HAP-1 (cell line): ENCODE measurements around the gene RER1.

ENCODE experiments used
- DNase-seq, 2 experiments: peaks; one replicate each; pipeline ENCODE4 v3.0.0-alpha.2; 2016 to 2020; ENCODE audit warnings: low spot score in 2 of 2
- H3K27me3 ChIP-seq: fragments of 250-450 bp; sonication (Bioruptor Pico); 2 replicates; pipeline ENCODE4 v1.5.1; 2020; ENCODE audit warnings: low read depth, mild to moderate bottlenecking, moderate library complexity
- H3K36me3 ChIP-seq: fragments of 250-450 bp; sonication (Bioruptor Pico); replicated peaks from 2 replicates; pipeline ENCODE4 v1.5.1; 2020; ENCODE audit warnings: mild to moderate bottlenecking
- H3K4me1 ChIP-seq: fragments of 250-450 bp; sonication (Bioruptor Pico); 2 replicates; pipeline ENCODE4 v1.5.1; 2020; ENCODE audit warnings: mild to moderate bottlenecking
- H3K4me3 ChIP-seq: fragments of 250-450 bp; sonication (Bioruptor Pico); 2 replicates; pipeline ENCODE4 v1.5.1; 2020; ENCODE audit warnings: mild to moderate bottlenecking, moderate library complexity
- H3K9me3 ChIP-seq: fragments of 250-450 bp; sonication (Bioruptor Pico); 2 replicates; pipeline ENCODE4 v1.5.1; 2020; ENCODE audit warnings: mild to moderate bottlenecking, moderate library complexity
- in situ Hi-C: fragments of 300-500 bp; cut with MboI; formaldehyde crosslinking; loops from 3 replicates; pipeline ENCODE4 v1.14.3; 2020; ENCODE audit warnings: low sequenced_read_pairs, inconsistent platforms, mixed read lengths

RER1 gene, protein sequence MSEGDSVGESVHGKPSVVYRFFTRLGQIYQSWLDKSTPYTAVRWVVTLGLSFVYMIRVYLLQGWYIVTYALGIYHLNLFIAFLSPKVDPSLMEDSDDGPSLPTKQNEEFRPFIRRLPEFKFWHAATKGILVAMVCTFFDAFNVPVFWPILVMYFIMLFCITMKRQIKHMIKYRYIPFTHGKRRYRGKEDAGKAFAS

DNA sequence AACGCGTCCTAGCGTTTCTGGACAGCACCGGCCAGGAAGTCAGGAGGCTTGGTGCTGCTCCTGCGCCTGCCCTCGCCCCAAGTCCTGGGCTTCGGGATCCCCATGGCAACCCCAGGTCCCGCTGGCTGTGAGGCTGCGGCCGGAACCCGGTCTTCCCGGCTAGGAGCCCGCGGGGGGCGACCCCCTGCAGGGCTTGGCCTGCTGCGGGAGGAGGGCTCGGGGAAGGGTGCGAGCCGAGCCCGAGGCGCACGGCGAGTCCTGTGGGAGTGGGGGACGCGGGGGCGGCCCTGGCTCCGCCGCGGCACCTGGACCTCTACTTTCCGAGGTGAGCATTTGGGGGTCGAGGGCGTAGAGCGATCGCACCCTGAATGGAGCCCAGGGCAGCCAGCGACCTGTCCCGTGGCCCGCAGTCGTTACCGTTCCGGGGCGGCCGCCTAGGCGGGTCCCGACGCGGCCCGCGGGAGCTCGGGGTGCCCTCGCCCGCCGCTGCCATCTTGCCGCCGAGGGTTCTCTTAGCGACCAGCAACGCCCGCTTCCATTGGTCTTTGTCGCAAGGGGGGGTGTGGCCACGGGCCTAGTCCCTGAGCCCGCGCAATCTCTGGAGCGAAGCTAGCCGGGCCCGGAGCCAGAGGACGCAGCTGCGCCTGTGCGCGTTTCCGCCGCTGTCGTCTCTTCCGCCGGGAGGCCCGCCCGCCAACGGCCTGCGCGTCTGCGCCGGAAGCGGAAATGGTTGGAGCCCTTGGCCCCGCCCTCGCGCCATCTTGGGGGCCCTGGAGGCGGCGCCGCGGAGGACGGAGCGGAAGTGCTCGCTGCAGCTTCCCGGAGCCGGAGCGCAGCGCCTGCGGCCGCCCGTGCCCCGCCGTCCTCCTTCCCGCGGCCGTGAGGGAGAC, at the start of gene RER1, which contains the start of gene MORN1:
Gene RER1 (plus strand): TSS at position 801 of the 890 bp plus-strand sequence. CDS start 3,950 bp downstream, outside the sequence.
Gene MORN1 (minus strand): TSS at position 514 of the 890 bp plus-strand sequence. CDS start 21 bp downstream, at position 493.
- DNase-seq: peak; percentile 94 to 99
- Histone ChIP-seq H3K27me3 (no peaks in the 10 kb centered on the region), H3K9me3 (no peaks in the 10 kb centered on the region), H3K36me3 (peaks cover 40% of the 10 kb centered on the region), H3K4me1 (peaks cover 5% of the 10 kb centered on the region), H3K4me3 (peak within 1 kb of the TSS; percentile 94)
- in situ Hi-C loops: no loop called here

GRCh38 chr1:2342384-2343022, 49.1 kb upstream of the RER1 start:
- no peak for DNase-seq
- Histone ChIP-seq H3K9me3 (no peaks in the 10 kb centered on the region), H3K4me3 (no peak overlapping the region), H3K4me1 (no peaks in the 10 kb centered on the region), H3K27me3 (no peaks in the 10 kb centered on the region), H3K36me3 (no peaks in the 10 kb centered on the region)
- in situ Hi-C loops: no loop called here

DNA sequence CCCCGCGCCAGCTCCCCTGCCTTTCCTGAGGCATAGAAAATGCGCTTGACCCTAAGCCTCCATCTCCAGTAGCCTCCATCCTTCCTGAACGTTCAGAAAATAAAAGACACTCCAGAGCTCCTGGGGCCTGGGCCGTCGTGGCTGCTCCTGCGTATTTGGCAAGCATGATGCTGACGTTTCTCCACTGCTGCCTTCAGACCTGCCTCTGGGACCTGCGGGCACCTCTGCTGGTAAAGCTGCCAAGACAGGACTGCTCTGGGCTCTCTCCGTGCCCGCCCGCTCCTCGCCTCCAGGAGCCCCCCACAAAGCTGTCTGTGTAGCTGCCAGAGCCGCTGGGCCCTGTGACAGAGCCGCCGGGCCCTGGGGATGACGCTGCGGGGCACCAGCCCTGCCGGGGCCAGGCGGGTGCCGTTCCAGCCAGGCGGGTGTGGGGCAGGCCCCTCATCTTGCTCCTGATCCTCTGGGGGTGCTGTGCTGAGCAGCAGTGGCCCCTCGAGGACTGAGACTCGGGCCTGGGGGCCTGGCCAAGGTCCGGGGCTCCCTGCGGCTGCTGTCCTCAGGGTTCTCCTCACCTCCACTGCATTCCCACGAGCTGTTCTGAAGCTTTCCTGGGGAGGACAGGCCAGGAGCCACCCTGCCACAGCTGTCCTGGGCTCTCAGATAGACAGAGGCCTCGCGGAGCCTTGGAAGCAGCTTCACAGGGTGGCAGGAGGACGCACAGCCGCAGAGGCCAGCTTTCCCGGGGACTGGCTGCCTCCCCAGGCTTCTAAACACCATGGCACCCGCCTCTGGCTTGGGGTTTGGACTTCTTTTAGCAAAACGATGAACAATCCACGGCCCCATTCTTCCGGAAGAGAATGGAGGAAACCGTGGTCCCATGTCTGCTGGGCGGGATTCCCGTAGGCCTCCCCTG, 48.4 kb upstream of the RER1 start:
- Histone ChIP-seq H3K9me3 (no peaks in the 10 kb centered on the region), H3K27me3 (no peaks in the 10 kb centered on the region), H3K36me3 (no peaks in the 10 kb centered on the region), H3K4me3 (no peak overlapping the region), H3K4me1 (no peaks in the 10 kb centered on the region)
- no peak for DNase-seq
- in situ Hi-C loops: no loop called here

DNA sequence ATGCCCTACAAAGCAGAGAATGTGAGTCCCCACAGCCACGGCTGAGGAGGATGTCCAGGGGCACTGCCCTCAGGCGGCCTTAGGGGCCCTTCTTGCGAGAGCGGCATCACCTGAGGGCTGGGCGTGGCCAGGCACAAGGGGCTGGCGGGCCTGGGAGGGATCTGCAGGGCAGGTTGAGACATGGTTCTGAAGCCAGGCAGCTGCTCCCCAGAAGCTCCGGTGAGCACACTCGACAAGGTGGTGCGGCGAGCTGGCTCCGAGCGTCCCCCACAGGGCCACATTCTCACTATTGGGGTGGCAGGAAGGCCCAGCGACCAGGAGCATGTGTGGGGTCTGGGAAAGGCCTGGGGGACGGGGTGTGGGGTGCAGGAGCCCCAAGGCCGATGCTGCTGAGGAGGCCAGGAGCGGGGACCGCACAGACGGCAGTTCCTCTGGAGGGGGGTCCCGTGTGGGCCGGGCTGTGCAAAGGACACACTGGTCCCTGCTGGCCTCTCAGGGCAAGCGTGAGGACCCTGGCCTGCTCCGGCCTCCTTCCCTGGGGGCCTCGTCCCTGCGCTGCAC, 47.4 kb upstream of the RER1 start:
- no peak for DNase-seq
- H3K27me3 ChIP-seq: no peaks in the 10 kb centered on the region
- no peaks in the 10 kb centered on the region for H3K9me3 ChIP-seq
- no peak overlapping the region for H3K4me3 ChIP-seq
- in situ Hi-C loops: no loop called here
- no peaks in the 10 kb centered on the region for H3K4me1 ChIP-seq
- no peaks in the 10 kb centered on the region for H3K36me3 ChIP-seq

DNA sequence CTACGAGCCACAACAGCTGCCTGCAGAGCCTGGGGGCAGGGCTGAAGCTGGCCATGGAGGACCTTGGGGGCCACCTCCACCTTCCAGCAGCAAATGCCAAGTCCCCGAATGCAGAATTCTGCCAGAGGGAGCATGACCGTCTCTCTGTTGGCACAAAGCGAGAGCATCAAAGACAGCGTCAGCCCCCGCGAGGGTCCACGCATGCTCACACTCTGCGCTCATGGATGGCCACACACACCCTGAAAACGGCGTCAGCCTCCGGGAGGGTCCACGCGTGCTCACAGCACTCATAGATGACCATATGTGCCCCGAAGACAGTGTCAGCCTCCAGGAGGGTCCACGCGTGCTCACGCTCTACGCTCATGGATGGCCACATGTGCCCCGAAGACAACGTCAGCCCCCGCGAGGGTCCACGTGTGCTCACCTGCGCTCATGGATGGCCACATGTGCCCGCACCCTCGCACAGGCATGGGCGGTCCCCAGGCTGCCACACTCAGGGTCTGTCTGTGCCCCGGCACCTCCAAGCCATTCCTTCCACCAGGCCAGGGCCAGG, 46.8 kb upstream of the RER1 start:
- in situ Hi-C loops: no loop called here
- Histone ChIP-seq H3K4me1 (no peaks in the 10 kb centered on the region), H3K4me3 (no peak overlapping the region), H3K36me3 (no peaks in the 10 kb centered on the region), H3K9me3 (no peaks in the 10 kb centered on the region), H3K27me3 (no peaks in the 10 kb centered on the region)
- no peak for DNase-seq

DNA sequence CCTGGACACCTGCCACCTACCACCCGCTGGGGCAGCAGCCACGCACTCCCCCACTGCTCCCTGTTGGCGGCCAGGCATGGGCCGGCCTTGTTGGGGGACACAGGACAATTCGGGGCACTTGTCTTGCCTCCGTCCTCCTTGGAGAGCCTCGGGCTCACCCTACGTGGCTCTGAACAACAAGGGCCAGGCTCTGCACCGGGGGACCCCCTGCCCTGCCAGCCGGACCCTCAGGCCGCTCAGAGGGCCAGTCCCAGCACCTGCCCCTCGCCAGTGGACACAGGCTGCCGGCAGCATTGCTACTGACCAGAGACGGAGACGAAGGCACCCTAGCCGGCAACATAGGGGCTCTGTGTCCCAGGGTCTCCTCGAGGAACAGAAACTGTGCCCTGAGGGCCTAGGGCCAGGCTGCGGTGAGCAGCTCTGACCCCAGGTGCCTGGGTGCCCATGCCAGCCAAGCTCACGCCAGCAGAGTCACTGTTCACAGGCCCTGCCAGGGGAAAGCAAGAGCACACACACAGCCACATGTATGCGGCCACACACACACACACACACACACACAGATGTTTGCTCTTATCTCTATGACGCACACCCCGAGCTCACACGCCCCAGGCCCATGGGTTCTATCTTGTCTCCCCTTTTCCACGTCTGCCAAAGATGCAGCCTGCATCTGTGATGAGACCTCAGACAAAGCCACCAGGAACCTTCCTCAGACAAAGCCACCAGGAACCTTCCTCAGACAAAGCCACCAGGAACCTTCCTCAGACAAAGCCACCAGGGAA, 46.2 kb upstream of the RER1 start:
- H3K27me3 ChIP-seq: no peaks in the 10 kb centered on the region
- H3K4me3 ChIP-seq: no peak overlapping the region
- no peaks in the 10 kb centered on the region for H3K36me3 ChIP-seq
- no peaks in the 10 kb centered on the region for H3K9me3 ChIP-seq
- no peak for DNase-seq
- in situ Hi-C loops: no loop called here
- no peaks in the 10 kb centered on the region for H3K4me1 ChIP-seq

- no peak for DNase-seq
- in situ Hi-C loops: no loop called here
- no peak overlapping the region for H3K4me3 ChIP-seq
- no peaks in the 10 kb centered on the region for H3K27me3 ChIP-seq
- H3K36me3 ChIP-seq: no peaks in the 10 kb centered on the region
- H3K9me3 ChIP-seq: no peaks in the 10 kb centered on the region
- H3K4me1 ChIP-seq: no peaks in the 10 kb centered on the region
These were observed 44.8 kb upstream of the RER1 start for GRCh38 chr1:2346691-2347408.

- H3K36me3 ChIP-seq: no peaks in the 10 kb centered on the region
These were observed 44.2 kb upstream of the RER1 start for GRCh38 chr1:2347409-2347785.

GRCh38 chr1:2347896-2348295, 43.7 kb upstream of the RER1 start:
- no peaks in the 10 kb centered on the region for H3K4me1 ChIP-seq
- H3K4me3 ChIP-seq: no peak overlapping the region
- no peaks in the 10 kb centered on the region for H3K27me3 ChIP-seq
- in situ Hi-C loops: no loop called here
- no peak for DNase-seq
- no peaks in the 10 kb centered on the region for H3K36me3 ChIP-seq
- no peaks in the 10 kb centered on the region for H3K9me3 ChIP-seq

More at GRCh38 chr1:2347409-2347785, 44.2 kb upstream of the RER1 start:
- Histone ChIP-seq H3K27me3 (no peaks in the 10 kb centered on the region), H3K4me3 (no peak overlapping the region), H3K4me1 (no peaks in the 10 kb centered on the region), H3K9me3 (no peaks in the 10 kb centered on the region)
- in situ Hi-C loops: no loop called here
- no peak for DNase-seq

- DNase-seq: no peak
- Histone ChIP-seq H3K4me3 (no peak overlapping the region), H3K36me3 (no peaks in the 10 kb centered on the region), H3K9me3 (no peaks in the 10 kb centered on the region), H3K27me3 (no peaks in the 10 kb centered on the region), H3K4me1 (no peaks in the 10 kb centered on the region)
- in situ Hi-C loops: no loop called here
These were observed 43.0 kb upstream of the RER1 start for GRCh38 chr1:2348346-2349325.

DNA sequence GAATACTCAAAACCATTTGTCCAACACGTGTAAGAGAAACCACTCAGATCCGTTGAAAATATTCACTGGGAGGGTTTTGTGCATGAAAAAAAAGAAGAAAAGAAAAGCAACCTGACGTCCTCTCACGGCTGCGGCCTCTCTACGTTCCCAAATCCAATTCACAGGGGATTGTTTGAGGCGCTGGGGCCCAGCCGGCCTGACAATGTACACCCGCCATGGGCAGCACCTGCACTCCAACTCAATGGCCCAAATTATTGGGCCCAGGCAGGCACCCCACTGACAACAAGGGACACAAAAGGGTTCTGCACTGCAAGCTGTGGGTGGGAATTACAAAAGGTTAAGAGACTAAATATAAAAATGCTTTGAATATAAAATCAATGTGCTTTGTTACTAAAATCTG, 41.8 kb upstream of the RER1 start:
- in situ Hi-C loops: no loop called here
- Histone ChIP-seq H3K36me3 (no peaks in the 10 kb centered on the region), H3K4me1 (no peaks in the 10 kb centered on the region), H3K27me3 (no peaks in the 10 kb centered on the region), H3K4me3 (no peak overlapping the region), H3K9me3 (no peaks in the 10 kb centered on the region)
- DNase-seq: no peak
